CD4-positive, alpha-beta T cell treated with Interleukin-17A for 1 hour (primary cell): ENCODE measurements around the gene GATAD2A.
A peak's percentile ranks its signal among the peaks of the same experiment; 100 is the strongest.
"Not testable (repeated sequence)": the region's sequence is repeated elsewhere in the genome, so short reads cannot be mapped to it uniquely, and the experiment has no call there.

Experiments used
- DNase-seq: peaks from one replicate; pipeline ENCODE4 v3.0.0-alpha.2; 2020

GATAD2A gene

DNA sequence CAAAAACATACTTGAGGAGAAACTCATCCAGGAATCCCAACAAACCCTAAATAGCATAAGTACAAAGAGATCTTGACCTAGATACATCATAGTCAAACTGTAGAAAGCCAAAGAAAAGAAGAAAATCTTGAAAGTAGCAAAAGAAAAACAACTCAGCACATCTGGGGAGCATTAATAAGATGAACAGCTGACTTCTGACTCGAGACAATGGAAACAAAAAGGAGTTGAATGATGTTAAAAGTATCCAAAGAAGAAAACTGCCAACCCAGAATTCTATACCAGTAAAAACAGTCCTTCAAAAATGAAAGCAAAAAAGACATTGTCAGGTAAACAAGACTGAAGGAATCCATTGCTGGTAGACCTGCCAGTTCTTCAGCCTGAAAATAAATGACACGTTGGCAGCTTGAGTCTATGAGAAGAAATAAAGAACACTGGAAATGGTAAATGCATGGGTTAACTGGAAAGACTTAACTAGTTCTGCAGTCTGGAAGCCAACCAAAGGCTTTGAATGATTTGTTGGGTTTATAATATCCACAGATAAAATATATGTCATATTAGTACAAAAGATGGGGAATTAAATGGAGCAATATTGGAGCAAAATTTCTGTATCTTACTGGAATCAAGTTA lies 63.1 kb downstream of the GATAD2A start:
- no peak for DNase-seq

DNA sequence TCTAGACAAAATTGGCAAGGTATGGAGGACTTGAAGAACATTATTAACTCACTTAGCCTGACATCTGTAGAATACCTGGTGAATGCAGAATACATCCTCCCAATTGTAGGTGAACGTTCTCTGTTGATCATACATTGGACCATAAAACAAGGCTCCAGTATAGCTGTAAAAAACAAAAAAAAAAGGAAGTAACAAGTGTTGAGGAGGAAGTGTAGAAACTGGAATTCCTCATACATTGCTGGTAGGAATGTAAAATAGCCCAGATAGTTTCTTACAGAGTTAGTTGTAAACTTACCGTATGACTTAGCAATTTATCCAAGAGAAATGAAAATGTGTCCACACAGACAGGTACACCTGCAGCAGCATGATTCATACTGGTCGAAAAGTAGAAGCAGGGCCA lies 65.1 kb downstream of the GATAD2A start:
- DNase-seq = no peak

DNA sequence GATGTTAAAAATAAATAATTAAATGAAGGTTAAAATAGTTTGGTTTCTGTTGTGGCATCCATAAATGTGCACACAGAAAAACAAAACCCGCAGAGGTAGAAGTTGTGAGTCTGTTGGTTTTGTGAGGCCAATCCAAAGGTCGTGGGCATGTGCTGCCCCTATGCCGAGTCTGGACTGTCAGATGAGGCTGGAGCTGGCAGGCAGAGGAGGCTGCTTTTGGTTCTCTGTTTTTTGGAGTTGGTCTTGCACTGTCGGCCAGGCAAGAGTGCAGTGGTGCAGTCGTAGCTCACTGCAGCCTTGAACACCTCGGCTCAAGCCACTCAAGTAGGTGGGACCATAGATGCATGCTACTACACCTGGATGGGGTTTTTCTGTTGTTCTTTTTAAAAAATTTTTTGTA lies 66.2 kb downstream of the GATAD2A start:
- no peak for DNase-seq

DNA sequence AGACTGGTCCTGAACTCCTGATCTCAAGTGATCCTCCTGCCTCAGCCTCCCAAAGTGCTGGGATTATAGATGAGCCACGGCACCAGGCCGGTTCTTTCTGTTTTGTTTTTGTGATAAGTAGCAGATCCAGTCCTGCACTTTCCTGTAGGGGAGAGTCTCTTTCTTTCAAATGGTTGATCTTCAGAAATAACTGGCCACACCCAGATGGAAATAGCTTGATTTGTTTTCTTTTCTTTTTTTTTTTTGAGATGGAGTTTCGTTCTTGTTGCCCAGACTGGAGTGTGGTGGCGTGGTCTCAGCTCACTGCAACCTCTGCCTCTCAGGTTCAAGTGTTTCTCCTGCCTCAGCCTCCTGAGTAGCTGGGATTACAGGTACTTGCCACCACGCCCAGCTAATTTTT lies 66.6 kb downstream of the GATAD2A start:
- DNase-seq = not testable (repeated sequence)

DNA sequence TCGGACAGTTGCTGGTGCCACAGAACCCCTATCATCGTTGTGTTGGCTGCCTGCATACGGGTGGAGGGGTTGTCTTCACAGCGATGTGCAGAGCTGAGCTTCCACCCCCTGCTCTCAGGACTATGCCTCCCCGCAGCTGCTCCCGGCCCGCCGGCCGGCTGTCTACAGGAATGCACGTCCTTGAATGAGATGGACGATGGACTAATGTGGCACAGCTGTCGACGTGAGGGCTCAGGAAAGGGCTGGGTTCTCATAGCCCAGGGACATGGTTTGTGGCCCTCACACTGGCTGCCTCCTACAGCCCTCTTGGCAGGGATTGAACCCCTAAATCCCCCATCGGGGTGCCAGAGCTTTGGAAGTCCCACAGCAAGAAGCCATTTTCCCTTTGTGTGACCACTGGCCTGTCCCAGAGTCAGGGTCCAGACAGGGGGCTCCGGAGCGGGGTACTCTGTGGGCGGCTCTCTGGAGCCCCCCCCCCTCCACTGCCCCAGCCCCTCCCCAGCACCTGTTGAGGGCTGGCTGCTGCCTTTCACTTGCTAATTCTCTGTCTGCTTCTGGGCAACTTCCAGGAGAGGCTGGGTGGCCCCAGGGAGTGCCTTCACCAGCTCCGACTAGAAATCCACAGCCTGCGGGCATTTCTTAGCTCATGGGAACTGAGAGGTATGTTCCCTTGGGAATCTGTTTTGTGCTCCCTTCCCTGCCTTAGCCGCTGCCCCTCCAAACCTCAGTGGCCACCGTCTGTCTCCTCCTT lies 69.7 kb downstream of the GATAD2A start:
- DNase-seq = no peak

DNA sequence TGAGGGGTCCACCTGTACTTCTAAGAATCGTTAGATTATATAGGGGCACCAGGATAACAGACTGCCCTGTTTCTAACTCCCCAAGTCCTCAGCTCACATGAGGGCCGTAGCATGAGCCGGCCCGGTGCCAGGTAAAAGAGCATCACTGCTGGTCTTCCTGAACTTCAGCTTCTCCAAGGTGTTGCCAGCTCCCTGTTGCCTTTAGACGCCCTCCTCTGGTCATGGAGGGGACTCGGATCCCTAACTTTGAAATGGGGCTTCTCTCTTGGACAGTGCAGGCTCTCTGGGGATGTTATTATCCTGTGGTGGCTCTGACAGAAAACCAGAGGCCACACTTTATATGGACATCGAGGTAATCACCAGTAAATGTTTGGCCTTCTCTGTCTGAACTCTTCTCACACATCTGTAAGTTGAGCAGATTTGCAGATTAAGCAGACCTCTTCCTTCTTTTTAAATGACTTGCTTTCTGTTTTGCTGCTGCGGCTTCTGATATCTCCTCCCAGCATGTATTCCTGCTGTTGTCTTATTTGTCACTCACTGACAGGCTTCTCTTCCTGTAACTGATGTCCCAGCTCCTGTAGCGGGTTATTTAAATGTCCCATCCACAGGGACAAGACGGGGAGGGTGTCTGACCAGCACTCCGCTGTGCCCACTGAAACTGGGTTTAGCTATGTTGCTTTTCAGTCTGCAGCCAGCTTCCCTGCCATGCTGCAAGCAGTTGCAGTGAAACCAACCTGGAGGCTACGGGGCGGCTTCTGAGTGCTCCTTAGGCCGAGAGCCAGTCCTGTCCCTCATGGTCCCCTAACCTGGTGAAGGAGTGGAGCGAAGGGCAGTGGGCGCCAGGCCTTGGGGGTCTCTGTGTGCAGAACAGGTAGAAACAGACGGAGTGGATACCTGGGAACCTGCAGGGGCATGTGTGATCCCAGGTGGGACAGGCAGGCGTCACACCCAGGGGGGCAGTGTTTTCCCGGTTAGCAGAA lies 70.7 kb downstream of the GATAD2A start:
- peak; percentile 30 for DNase-seq

DNA sequence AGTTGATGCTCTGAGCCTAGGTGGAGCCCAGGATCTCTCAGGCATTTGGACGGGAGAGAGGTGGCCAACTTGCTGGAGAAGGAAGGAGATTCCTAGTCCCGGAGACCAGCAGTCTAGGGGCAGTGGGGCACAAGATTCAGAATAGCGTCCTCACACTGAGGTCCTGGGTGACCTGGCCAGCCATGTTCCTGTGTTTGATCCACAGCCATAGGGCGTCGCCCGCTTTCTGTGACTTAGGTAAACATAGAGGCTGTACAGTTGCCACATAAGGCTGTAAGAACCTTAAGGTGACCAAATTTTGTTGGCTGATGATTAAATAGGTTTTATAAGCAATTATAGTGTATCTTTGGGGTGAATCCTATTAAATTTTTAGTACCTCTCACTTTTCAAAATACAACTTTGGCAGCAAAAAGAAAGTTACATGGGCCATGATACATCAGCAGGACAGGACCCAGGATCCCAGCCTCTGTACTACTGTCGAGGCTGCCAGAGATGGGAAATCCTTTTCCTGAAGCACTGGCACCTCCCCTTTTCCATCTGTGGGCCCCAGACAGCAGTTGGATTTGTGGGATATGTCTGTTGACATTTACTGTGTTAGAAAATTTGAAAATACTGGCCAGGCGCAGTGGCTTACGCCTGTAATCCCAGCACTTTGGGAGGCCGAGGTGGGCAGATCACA lies 72.4 kb downstream of the GATAD2A start:
- no peak for DNase-seq

DNA sequence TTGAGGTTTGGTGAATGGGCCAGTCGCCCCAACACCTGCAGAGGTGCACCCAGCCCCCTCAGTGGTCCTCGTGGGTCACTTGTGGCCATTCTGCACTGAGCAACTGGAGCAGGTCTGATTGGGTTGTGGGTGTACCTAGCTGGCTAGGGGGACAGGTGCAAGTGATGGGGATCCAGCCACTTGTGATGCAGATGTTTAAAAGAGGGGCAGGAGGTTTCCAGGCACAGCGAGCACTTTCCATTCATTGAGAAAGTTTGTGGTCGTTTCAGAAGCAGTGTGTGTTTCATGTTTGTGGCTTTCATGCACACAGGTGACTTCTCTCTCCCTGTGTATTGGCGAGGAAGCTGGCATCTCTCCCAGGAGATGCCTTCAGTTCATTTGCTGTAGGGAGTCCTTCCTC lies 75.2 kb downstream of the GATAD2A start:
- no peak for DNase-seq

DNA sequence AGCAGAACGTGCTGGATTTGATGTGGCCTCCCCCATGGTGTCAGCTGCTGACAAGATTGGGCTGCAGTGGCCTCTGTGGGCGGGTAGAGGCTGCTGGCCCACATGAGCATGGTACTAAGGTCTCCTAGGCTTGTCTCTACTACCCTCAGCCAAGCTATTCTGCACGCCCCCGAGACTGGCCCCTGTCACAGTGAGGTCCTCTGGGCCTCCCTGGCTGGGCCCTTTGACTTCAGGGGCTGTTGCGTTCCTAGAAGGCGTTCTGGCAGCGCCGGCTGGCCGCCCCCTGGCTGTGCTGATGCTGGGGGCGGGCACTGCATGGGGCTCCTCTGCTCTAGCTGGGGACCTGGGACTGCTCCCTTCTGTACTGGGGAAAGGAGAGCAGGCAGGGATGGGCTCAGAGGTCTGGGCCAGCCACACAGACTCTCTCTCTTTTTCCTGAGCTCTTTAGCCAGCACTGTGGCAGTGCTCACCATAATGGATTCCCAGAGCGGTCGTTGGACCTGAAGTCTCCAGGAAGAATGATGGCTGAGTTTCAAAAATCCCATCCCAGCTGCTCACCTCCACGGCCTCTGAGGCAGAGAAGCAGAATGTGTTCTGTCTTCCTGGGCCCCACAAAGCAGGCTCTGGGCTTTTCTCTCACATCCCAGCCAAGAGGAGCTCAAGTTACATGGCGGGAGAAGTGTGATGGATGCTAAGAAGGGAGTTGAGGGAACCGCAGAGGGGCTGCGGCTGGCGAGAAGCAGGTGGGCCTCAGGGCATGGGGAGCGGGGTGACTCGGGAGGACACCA lies 77.5 kb downstream of the GATAD2A start:
- DNase-seq = no peak

DNA sequence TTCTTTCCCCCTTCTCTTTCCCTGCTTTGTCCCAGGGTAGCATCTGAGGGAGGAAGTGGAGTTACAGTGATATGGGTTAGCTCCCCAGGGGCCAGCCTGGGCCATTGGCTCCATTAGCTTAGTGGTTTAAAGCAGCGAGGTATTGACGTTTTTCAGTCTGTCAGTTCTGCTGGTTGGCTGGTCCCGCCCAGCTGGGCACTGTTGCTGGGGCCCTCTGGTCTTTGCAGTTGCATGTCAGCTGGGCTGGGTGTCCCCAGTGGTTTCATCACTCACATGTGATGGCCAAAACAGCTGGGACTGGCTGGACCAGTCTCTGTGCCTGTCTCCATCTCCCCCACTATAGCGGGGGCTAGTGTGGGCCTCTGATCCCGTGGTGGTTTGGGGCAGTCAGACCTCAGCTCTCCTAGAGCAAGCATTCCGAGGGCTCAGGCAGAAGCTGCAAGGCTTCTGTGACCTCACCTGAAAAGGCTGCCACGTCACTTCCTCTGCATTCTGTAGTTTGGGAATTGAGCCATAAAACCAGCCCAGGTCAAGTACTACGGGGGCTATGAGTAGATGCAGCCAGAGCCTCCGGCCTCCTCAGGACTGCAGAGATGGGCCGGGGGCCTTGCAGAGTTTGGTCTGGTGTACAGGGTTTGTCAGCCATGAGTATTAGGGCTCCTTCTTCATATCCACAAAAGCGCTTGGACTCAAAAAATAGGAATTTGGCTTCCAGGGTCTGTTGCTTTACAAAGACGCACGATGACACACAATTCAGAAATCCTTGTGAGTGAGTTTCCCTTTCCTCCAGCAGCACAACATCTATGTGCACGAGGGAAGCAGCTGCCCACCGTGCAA lies 79.9 kb downstream of the GATAD2A start:
- DNase-seq = no peak

DNA sequence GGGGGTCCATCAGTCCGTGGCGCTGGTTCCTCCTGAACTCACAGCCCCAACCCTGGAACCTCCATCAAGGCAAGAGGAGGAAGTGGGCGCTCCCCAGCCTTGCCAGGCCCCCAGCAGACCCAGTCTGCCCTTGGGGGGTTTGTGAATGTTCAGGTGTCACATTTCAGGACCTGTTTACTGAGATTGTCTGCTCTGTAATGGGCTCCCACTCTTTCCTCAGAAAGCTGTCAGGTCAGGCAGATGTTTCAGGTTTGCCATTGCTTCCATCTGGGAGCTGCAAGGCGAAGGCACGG lies 80.5 kb downstream of the GATAD2A start:
- DNase-seq = no peak

DNA sequence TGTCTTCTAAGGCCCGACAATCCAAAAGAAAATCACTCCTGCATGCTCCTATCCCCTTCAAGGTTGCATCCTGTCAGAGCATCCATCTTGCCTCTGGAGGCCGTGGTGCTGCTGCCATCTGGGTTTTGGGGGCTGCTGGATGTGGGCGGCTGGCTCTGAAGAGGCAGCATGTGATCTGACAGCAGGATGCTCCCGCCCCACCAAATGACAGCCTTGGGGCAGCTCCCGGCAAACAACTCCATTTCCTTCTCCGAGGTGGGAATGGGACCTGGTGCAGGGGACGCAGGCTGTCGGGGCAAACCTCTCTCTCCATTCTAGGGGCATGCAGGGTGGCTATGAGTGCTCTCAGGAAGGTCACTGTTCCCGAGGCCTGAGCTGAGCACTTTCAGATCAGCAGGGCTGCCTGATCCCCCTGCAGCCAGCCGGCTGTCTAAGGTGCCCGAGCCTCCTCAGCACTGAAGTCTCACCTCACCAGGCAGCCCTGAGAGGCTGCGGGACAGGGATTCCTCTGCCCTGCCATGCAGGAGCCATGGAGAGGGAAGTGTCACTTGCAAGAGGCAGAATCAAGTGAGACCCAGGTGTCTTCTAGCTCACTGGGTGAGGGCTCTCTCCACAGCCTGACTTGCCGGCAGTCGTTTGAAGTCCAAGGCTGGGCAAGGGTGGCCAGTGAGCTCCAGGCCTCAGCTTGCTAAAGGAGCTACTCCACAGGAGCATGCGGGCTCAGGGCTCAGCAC lies 81.0 kb downstream of the GATAD2A start:
- DNase-seq = no peak

DNA sequence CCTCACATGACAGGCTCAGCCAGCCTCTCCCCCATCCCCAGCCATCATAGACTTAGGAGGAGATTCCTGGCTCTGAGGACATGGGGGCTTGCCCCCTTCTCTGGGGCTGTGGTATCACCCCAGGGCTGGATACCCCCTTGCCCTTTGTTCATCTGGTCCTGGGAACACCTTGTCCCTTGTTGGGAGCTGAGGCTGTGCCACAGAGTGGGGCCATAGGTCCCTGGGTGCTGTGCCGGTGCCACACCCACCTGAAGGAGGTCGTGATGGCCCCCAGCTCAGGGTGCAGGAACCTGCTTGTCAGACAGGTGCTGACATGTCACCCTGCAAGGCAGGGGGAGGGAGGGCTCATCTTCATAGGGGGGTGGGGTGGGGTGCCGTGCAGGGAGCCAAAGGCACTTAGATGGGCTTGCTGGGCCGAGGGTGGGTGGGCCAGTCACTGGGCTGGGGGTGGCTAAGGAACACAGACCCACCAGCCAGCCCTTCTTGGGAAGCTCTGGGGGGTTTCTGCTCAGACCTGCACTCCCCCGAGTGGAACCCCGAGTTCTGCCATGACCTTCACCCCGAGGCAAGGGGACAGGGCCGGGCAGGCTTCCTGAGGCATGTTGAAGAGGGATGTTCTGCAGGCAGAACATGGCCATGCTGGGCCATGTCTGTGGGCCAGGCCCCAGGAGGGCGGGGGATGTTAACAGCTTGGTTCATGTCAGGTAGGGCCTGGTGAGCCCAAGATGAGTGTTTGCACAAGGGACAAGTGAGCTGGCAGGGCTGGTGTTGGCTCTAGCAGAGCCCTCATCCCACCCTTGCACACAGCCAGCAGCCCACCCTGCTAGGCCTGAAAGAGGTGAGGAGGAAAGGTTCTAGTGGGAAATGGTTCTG lies 81.8 kb downstream of the GATAD2A start:
- DNase-seq = no peak

DNA sequence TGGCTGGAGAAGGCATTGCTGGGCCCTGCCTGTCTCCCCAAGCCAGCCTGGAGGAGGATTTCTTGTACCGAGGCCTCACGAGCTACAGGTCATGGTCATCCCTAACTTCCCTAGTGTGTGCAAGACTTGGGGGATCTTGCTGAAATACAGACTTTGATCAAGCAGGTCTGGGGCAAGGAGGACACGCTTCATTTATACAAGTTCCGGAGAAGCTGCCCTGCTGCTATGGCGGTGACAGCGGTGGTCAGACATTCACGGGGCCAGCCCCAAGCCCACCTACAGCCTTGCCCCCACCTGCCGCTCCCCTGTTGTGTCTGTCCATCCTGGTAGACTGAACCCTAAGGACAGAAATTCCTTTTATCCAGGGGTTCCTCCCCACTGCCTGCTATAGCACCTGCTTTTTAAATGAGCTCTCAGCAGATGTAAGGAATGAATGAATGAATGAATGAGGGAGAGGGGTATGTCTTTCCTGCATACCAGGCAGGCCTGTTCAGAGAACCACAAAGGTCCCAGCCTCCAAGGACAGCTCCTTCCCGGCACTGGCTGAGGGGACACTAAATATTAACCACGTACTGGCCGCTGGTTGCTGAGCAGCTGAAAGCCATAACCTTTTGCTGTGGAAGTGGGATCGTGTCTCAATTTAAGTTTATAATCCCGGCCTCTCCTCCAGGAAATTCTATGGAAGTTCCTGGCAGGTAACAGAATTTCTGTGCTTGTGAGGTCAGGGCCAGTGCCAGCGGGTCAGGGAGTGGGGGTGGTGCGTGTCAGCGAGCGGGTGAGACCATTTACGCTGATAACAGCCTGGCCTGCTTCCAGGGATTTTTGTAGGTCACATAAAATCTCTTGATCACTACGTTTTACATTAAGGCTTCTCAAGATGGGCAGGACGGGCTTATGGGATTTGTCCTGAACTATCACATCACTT lies 82.7 kb downstream of the GATAD2A start:
- DNase-seq = peak; percentile 18

DNA sequence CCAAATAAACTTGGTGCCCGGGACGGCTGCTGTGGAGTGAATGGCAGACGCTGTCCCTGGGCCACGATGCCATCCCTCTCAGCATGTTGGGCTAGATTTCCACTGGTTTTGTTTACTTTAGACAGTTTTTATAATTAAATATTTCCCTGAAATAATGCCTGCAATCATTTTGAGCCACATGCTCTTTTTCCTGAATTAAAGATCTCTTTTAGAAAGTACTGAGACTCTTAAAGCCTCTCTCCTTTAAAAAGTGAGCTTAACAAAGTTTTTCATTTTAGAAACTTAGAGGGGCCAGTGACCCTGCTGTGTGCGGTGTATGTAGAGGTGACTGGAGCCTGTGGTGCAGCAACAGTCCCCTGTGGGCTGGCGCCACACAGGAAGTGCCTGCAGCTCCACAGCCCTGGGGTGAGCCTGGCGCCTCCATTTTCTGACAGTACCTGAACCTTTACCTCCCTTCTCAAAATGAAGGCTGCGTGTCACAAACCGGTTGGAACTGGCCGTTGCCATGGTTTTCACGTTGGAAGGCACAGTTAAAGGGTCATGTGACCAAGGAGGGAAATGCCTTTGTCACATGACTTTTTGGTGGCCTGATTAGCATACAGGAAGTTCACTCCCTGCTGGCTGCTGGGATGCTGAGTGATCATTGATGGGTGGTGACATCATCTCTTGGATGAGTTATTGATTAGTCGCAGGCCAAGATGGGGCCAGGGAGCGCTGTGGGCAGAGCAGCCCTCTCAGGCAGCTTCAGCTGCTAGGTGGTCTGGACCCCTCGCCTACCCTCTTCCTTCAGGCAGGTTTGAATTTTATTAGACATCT lies 83.6 kb downstream of the GATAD2A start:
- peak; percentile 98 for DNase-seq

DNA sequence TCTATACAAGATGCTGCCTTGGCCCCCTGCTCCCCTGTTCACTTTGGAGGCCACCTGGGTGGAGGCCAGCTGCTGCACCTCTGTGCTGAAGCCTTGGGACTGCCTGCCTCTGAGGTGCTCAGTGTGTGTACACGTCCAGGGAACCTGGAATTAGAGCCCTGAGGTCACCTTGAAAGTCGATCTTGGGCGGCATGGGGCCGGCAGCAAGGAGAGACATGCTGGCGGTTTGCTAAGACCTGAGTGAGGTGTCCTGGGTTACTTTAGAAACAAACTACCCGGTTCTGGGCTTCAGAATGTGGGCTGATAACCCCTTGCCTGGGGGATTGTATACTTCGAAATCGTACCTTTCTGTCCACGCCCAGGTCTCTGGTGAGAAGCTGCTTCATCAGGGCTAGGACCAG lies 84.3 kb downstream of the GATAD2A start:
- DNase-seq = no peak

DNA sequence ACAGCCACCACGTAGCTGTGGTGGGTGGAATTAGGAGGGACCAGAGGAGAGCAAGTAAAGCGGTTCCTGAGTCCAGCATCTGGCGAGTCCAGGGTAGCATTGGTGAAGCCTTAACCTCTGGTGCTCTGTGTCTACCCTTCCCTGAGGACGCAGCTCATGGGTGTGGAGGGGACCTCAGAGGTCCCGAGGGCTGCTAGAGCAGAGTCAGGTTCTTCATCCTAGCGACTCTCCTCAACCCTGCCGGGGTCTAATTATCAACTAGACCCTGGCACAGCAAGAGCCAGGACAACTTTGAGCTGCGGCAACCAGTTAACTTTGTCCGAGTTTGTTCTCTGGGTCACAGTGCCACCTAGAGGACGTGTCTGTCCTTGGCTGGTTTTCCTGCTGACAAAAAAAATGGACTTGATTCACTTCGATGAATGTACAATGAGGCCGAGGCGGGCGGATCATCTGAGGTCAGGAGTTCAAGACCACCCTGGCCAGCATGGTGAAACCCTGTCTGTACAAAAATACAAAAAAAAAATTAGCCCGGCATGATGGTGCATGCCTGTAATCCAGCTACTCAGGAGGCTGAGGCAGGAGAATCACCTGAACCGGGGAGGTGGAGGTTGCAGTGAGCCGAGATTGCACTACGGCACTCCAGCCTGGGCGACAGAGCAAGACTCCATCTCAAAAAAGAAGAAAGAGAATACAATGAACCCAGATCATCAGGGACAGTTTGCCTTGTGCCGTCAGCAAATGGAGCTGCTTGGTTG lies 84.9 kb downstream of the GATAD2A start:
- DNase-seq = peak; percentile 90
